ENCODE measurements around the gene SOCS7.

DNA sequence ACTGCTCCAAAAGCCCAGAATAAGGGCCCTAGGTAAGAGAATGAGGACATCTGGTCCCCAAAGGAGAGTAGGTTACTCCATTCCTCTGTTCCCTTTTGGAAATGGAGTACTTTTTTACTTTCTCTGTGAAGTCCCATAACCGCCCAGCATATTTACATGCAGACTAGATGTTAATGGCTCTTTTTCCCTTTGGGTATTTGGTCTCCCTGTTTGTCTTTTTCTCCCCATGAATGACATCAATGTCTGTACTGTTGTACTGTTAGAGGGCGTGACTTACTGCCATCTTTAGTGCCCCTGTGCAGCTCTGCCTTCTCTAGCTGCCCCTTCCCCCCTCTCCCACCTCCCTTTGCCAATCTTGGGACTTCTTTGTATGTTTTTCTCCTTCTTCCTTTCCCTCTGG is 26.9 kb upstream of the SOCS7 start:
- TF ChIP-seq, protein P1, sequence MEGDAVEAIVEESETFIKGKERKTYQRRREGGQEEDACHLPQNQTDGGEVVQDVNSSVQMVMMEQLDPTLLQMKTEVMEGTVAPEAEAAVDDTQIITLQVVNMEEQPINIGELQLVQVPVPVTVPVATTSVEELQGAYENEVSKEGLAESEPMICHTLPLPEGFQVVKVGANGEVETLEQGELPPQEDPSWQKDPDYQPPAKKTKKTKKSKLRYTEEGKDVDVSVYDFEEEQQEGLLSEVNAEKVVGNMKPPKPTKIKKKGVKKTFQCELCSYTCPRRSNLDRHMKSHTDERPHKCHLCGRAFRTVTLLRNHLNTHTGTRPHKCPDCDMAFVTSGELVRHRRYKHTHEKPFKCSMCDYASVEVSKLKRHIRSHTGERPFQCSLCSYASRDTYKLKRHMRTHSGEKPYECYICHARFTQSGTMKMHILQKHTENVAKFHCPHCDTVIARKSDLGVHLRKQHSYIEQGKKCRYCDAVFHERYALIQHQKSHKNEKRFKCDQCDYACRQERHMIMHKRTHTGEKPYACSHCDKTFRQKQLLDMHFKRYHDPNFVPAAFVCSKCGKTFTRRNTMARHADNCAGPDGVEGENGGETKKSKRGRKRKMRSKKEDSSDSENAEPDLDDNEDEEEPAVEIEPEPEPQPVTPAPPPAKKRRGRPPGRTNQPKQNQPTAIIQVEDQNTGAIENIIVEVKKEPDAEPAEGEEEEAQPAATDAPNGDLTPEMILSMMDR (IDR thresholded peaks at IDR 0.05; ENCODE audit: insufficient read depth, low read depth, low read length) = no peak
- no peak for TF ChIP-seq EZH2 (IDR thresholded peaks at IDR 0.05; ENCODE audit: insufficient read depth, low read length)
